SK-N-SH (cell line): ENCODE results near the gene DGKI. TPM values are rescaled to one million over a fixed set of nuclear protein-coding genes. Genes with fewer than 3 reads are reported as not detected.

Experiments used
- CTCF ChIA-PET: fragments of 300-600, 350-600 bp; formaldehyde crosslinking; extraction: SDS; loops from one replicate; lab custom pipeline; 2021; lab: Yijun Ruan, JAX
- POLR2A ChIA-PET: fragments of 350-600 bp; sonication (Branson Sonifier 250); formaldehyde crosslinking; extraction: SDS; loops from one replicate; lab custom pipeline; 2020; ENCODE audit warnings: antibody characterized with exemption, inconsistent platforms; lab: Yijun Ruan, JAX
- DNase-seq: peaks from one replicate; pipeline ENCODE4 v3.0.0; 2012
- H2AFZ ChIP-seq: fragments of 200-600 bp; sonication (generic); 2 replicates; pipeline ENCODE4 v1.8.1; 2016; ENCODE audit warnings: antibody characterized with exemption, mild to moderate bottlenecking, low read depth
- H3F3A ChIP-seq: fragments of 200-600 bp; sonication (generic); replicated peaks from 2 replicates; pipeline ENCODE3; 2016; ENCODE audit warnings: antibody characterized with exemption, mild to moderate bottlenecking; ENCODE audit not compliant: insufficient read depth
- H3K27ac ChIP-seq, 2 experiments: fragments of 200-500 bp in 1 of 2; fragments of 200-600 bp in 1 of 2; sonication (Bioruptor generic) in 1 of 2; sonication (generic), shearing (Covaris generic) in 1 of 2; 2 replicates each; pipeline versions ENCODE4 v1.5.1 to v1.6.1; 2014 to 2016; ENCODE audit warnings: low read depth in 2 of 2, inconsistent platforms in 1 of 2, low read length in 1 of 2, mild to moderate bottlenecking in 1 of 2, mixed read lengths in 1 of 2
- H3K27me3 ChIP-seq: fragments of 200-600 bp; sonication (generic), shearing (Covaris generic); 2 replicates; pipeline ENCODE4 v1.6.1; 2016; ENCODE audit warnings: mixed run types; ENCODE audit not compliant: insufficient read depth
- H3K36me3 ChIP-seq, 2 experiments: fragments of 200-500 bp in 1 of 2; fragments of 200-600 bp in 1 of 2; sonication (Bioruptor generic) in 1 of 2; sonication (generic) in 1 of 2; replicated peaks in 1 of 2; 2 replicates each; pipeline versions ENCODE3 to v1.5.1; 2014 to 2016; ENCODE audit warnings: low read length in 1 of 2, mild to moderate bottlenecking in 1 of 2; ENCODE audit not compliant: insufficient read depth in 2 of 2, control insufficient read depth in 1 of 2
- H3K4me1 ChIP-seq, 2 experiments: fragments of 200-500 bp in 1 of 2; fragments of 200-600 bp in 1 of 2; sonication (Bioruptor generic) in 1 of 2; sonication (generic), shearing (Covaris generic) in 1 of 2; 2 replicates each; pipeline versions ENCODE4 v1.5.1 to v1.6.1; 2014 to 2016; ENCODE audit warnings: low read depth in 1 of 2, low read length in 1 of 2, mixed run types in 1 of 2; ENCODE audit not compliant: insufficient read depth in 2 of 2, control insufficient read depth in 1 of 2
- H3K4me2 ChIP-seq: fragments of 200-600 bp; sonication (generic), shearing (Covaris generic); 2 replicates; pipeline ENCODE4 v1.6.1; 2017; ENCODE audit warnings: mixed run types
- H3K4me3 ChIP-seq, 2 experiments: fragments of 200-500 bp in 1 of 2; fragments of 200-600 bp in 1 of 2; sonication (Bioruptor generic) in 1 of 2; sonication (generic), shearing (Covaris generic) in 1 of 2; 2 replicates each; pipeline versions ENCODE4 v1.5.1 to v1.8.1; 2014 to 2016; ENCODE audit warnings: low read depth in 2 of 2, inconsistent platforms in 1 of 2, low read length in 1 of 2, mild to moderate bottlenecking in 1 of 2, mixed read lengths in 1 of 2, moderate library complexity in 1 of 2
- H3K79me2 ChIP-seq: fragments of 200-600 bp; sonication (generic); 2 replicates; pipeline ENCODE4 v1.8.1; 2017; ENCODE audit warnings: mild to moderate bottlenecking; ENCODE audit not compliant: insufficient read depth
- H3K9ac ChIP-seq: fragments of 200-600 bp; sonication (generic); 2 replicates; pipeline ENCODE4 v1.6.1; 2017; ENCODE audit warnings: mixed run types
- H3K9me2 ChIP-seq: fragments of 200-600 bp; sonication (generic); 2 replicates; pipeline ENCODE4 v1.6.1; 2017; ENCODE audit warnings: mixed run types
- H3K9me3 ChIP-seq: fragments of 200-600 bp; sonication (generic); 2 replicates; pipeline ENCODE4 v1.6.1; 2017; ENCODE audit warnings: mixed run types, mild to moderate bottlenecking, moderate library complexity
- H4K20me1 ChIP-seq: fragments of 200-600 bp; sonication (generic); 2 replicates; pipeline ENCODE4 v1.6.1; 2017; ENCODE audit warnings: mild to moderate bottlenecking, mixed run types; ENCODE audit not compliant: insufficient read depth
- CHD2 ChIP-seq: fragments of 150-350 bp; IDR thresholded peaks from 2 replicates; pipeline ENCODE4 v1.6.1; 2018; ENCODE audit warnings: low read length; ENCODE audit not compliant: partially characterized antibody
- FOXM1 ChIP-seq: IDR thresholded peaks from 2 replicates; pipeline ENCODE4 v1.4.0; 2012; ENCODE audit warnings: low read depth, mild to moderate bottlenecking
- GATA2 ChIP-seq: sonication (generic); formaldehyde crosslinking; IDR thresholded peaks from 2 replicates; pipeline ENCODE4 v1.5.0; 2020; ENCODE audit warnings: mild to moderate bottlenecking, missing genetic modification reagents
- JUND ChIP-seq: IDR thresholded peaks from 2 replicates; pipeline ENCODE4 v1.4.0; 2012
- MEF2A ChIP-seq: IDR thresholded peaks from 2 replicates; pipeline ENCODE4 v1.4.0; 2012; ENCODE audit warnings: low read depth, borderline replicate concordance
- MXI1 ChIP-seq: IDR thresholded peaks from 2 replicates; pipeline ENCODE4 v1.6.1; 2012; ENCODE audit warnings: mild to moderate bottlenecking, low read depth, low read length, improper control_type of control experiment
- POLR2AphosphoS5 ChIP-seq: IDR thresholded peaks from 2 replicates; pipeline ENCODE4 v1.6.1; 2012; ENCODE audit warnings: low read depth, low read length
- RAD21 ChIP-seq: IDR thresholded peaks from 2 replicates; pipeline ENCODE4 v1.6.1; 2012; ENCODE audit warnings: mild to moderate bottlenecking, low read length
- SIN3A ChIP-seq: IDR thresholded peaks from 2 replicates; pipeline ENCODE4 v1.6.1; 2012; ENCODE audit warnings: low read depth, mild to moderate bottlenecking, low read length, moderate library complexity, borderline replicate concordance
- TEAD4 ChIP-seq: IDR thresholded peaks from 2 replicates; pipeline ENCODE4 v1.4.0; 2012; ENCODE audit warnings: mild to moderate bottlenecking, borderline replicate concordance; ENCODE audit not compliant: insufficient read depth
- YY1 ChIP-seq: IDR thresholded peaks from 2 replicates; pipeline ENCODE4 v1.4.0; 2012; ENCODE audit warnings: low read depth, mild to moderate bottlenecking
- WGBS: methylation state at CpG from one replicate; pipeline ENCODE4 v1.1.6; 2017; ENCODE audit warnings: low lambda C conversion rate; 5-methylcytosine and 5-hydroxymethylcytosine counted together
- polyA plus RNA-seq, 3 experiments: library from polyadenylated mRNA; depleted of rRNA; stranded (reverse); fragments of >200 nt; gene quantifications; 2 replicates each; pipeline ENCODE4 v1.2.3, GENCODE V29; 2012
- TF ChIP-seq, protein P1 (sequence below): IDR thresholded peaks from 2 replicates; pipeline ENCODE4 v1.4.0; 2012; ENCODE audit warnings: low read depth, borderline replicate concordance
- TF ChIP-seq, protein P2 (sequence below): IDR thresholded peaks from 2 replicates; pipeline ENCODE4 v1.6.1; 2012; ENCODE audit warnings: mild to moderate bottlenecking, low read depth, low read length, moderate library complexity
- TF ChIP-seq, protein P3 (sequence below): fragments of 150-350 bp; IDR thresholded peaks from 2 replicates; pipeline ENCODE4 v1.6.1; 2017; ENCODE audit warnings: antibody characterized with exemption, low read length, low read depth, borderline replicate concordance
- TF ChIP-seq, protein P4 (sequence below): fragments of 200-600 bp; sonication (generic); IDR thresholded peaks from 2 replicates; pipeline ENCODE4 v1.6.1; 2017; ENCODE audit warnings: antibody characterized with exemption, mild to moderate bottlenecking, moderate library complexity

The DGKI gene
- polyA plus RNA-seq, 1 of the 3 experiments (the other 2 are of a cell fraction) = 1.3 TPM

DNA sequence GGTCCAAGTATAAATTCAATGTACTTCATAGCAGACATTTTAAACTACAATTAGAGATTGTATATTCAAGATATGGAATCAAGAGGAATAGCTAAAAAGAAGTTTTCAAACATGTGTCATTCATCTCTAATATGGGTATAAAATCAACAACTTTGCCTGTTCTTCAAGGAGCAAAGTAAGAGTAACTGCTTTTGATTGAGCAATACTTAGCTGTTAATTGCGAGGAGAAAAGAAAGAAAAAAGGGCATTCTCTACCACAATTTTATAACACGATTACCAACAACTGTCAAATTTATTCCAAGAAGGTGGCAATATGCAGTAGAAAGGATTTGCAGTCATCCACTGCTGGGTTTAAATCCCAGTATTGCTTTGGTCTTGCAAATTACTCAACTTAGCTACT, 356.9 kb downstream of the DGKI start:
- ChIA-PET POLR2A (no interaction called here), CTCF (interaction anchor here (1.5 to 1.6 kb wide), 2 partner anchors 102 to 321 kb away, joined by 3 to 4 read pairs; no protein-coding TSS in a partner anchor)
- H3F3A ChIP-seq = no peaks in the 10 kb centered on the region
- H4K20me1 ChIP-seq = no peaks in the 10 kb centered on the region
- no peak overlapping the region for H2AFZ ChIP-seq
- TF ChIP-seq MXI1 (no peak), POLR2AphosphoS5 (no peak), CHD2 (no peak), TEAD4 (no peak), FOXM1 (no peak), JUND (no peak), MEF2A (no peak)
- TF ChIP-seq, protein P1, sequence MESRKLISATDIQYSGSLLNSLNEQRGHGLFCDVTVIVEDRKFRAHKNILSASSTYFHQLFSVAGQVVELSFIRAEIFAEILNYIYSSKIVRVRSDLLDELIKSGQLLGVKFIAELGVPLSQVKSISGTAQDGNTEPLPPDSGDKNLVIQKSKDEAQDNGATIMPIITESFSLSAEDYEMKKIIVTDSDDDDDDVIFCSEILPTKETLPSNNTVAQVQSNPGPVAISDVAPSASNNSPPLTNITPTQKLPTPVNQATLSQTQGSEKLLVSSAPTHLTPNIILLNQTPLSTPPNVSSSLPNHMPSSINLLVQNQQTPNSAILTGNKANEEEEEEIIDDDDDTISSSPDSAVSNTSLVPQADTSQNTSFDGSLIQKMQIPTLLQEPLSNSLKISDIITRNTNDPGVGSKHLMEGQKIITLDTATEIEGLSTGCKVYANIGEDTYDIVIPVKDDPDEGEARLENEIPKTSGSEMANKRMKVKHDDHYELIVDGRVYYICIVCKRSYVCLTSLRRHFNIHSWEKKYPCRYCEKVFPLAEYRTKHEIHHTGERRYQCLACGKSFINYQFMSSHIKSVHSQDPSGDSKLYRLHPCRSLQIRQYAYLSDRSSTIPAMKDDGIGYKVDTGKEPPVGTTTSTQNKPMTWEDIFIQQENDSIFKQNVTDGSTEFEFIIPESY = no peak
- no peak overlapping the region for H3K9ac ChIP-seq
- H3K4me2 ChIP-seq = no peak overlapping the region
- no peaks in the 10 kb centered on the region for H3K27me3 ChIP-seq
- no peaks in the 10 kb centered on the region for H3K36me3 ChIP-seq
- 83% methylated on average over 2 of the region's 2 CpGs for WGBS
- H3K4me1 ChIP-seq = no peaks in the 10 kb centered on the region; a peak in 2 of 4 replicates
- H3K9me3 ChIP-seq = 0 out of 2 replicates have a peak, but pooled peaks cover 2% of the 10 kb centered on the region
- no peak overlapping the region for H3K4me3 ChIP-seq
- no peak overlapping the region for H3K27ac ChIP-seq
- no peaks in the 10 kb centered on the region for H3K79me2 ChIP-seq
- no peaks in the 10 kb centered on the region for H3K9me2 ChIP-seq
- DNase-seq = no peak

DNA sequence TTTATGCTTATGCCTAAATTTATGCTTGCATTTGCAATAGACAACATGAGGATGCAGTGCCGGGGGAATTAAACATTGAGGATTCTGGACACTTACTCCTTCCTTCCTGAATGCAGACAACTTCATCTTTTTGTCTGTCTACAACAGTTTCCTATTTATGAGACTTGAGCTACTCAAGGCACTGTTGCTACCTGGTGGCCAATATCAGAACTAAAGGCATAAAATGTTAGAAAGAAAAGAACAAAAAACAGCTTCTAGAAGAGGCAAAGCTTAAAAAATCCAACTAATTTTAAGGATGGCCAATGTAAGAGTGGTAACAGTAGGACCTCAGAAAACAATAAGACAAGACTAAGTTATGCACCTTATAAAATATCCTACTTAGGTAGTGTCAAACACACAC, 358.7 kb downstream of the DGKI start:
- 86% methylated on average over 1 of the region's 1 CpG for WGBS
- Histone ChIP-seq H3F3A (no peaks in the 10 kb centered on the region), H3K4me2 (no peak overlapping the region), H3K9ac (no peak overlapping the region), H2AFZ (no peak overlapping the region), H3K27ac (no peak overlapping the region), H3K36me3 (peaks cover 0 to 4% of the 10 kb centered on the region in 2 experiments), H3K4me1 (no peaks in the 10 kb centered on the region; a peak in 2 of 4 replicates), H4K20me1 (no peaks in the 10 kb centered on the region), H3K9me2 (no peaks in the 10 kb centered on the region), H3K27me3 (no peaks in the 10 kb centered on the region), H3K9me3 (no peaks in the 10 kb centered on the region), H3K79me2 (no peaks in the 10 kb centered on the region), H3K4me3 (no peak overlapping the region)
- no peak for DNase-seq
- TF ChIP-seq MEF2A (no peak), GATA2 (no peak), YY1 (no peak), SIN3A (no peak), JUND (no peak), RAD21 (peak; percentile 32; the same call in 1 of the 2 replicates)
- TF ChIP-seq, protein P2, sequence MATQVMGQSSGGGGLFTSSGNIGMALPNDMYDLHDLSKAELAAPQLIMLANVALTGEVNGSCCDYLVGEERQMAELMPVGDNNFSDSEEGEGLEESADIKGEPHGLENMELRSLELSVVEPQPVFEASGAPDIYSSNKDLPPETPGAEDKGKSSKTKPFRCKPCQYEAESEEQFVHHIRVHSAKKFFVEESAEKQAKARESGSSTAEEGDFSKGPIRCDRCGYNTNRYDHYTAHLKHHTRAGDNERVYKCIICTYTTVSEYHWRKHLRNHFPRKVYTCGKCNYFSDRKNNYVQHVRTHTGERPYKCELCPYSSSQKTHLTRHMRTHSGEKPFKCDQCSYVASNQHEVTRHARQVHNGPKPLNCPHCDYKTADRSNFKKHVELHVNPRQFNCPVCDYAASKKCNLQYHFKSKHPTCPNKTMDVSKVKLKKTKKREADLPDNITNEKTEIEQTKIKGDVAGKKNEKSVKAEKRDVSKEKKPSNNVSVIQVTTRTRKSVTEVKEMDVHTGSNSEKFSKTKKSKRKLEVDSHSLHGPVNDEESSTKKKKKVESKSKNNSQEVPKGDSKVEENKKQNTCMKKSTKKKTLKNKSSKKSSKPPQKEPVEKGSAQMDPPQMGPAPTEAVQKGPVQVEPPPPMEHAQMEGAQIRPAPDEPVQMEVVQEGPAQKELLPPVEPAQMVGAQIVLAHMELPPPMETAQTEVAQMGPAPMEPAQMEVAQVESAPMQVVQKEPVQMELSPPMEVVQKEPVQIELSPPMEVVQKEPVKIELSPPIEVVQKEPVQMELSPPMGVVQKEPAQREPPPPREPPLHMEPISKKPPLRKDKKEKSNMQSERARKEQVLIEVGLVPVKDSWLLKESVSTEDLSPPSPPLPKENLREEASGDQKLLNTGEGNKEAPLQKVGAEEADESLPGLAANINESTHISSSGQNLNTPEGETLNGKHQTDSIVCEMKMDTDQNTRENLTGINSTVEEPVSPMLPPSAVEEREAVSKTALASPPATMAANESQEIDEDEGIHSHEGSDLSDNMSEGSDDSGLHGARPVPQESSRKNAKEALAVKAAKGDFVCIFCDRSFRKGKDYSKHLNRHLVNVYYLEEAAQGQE = no peak
- TF ChIP-seq, protein P3, sequence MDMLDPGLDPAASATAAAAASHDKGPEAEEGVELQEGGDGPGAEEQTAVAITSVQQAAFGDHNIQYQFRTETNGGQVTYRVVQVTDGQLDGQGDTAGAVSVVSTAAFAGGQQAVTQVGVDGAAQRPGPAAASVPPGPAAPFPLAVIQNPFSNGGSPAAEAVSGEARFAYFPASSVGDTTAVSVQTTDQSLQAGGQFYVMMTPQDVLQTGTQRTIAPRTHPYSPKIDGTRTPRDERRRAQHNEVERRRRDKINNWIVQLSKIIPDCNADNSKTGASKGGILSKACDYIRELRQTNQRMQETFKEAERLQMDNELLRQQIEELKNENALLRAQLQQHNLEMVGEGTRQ = no peak
- TF ChIP-seq, protein P4, sequence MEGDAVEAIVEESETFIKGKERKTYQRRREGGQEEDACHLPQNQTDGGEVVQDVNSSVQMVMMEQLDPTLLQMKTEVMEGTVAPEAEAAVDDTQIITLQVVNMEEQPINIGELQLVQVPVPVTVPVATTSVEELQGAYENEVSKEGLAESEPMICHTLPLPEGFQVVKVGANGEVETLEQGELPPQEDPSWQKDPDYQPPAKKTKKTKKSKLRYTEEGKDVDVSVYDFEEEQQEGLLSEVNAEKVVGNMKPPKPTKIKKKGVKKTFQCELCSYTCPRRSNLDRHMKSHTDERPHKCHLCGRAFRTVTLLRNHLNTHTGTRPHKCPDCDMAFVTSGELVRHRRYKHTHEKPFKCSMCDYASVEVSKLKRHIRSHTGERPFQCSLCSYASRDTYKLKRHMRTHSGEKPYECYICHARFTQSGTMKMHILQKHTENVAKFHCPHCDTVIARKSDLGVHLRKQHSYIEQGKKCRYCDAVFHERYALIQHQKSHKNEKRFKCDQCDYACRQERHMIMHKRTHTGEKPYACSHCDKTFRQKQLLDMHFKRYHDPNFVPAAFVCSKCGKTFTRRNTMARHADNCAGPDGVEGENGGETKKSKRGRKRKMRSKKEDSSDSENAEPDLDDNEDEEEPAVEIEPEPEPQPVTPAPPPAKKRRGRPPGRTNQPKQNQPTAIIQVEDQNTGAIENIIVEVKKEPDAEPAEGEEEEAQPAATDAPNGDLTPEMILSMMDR = peak; percentile 44
- ChIA-PET CTCF (interaction anchor here (0.5 kb wide), 1 partner anchor 1955 kb away, joined by 3 read pairs; no protein-coding TSS in a partner anchor), POLR2A (no interaction called here)
